Activated CD4-positive, alpha-beta memory T cell treated with anti-CD3 and anti-CD28 coated beads for 36 hours (primary cell): Measurements from ENCODE around the gene RNF41. TPM values are rescaled to one million over a fixed set of nuclear protein-coding genes. Genes with fewer than 3 reads are reported as not detected.
"Not testable (repeated sequence)": the region's sequence is repeated elsewhere in the genome, so short reads cannot be mapped to it uniquely, and the experiment has no call there.

Experiments used
- CTCF ChIA-PET: fragments of 350-600 bp; sonication (Branson Sonifier 250); formaldehyde crosslinking; loops from one replicate; lab custom pipeline; 2021; ENCODE audit warnings: antibody characterized with exemption, inconsistent platforms; lab: Charles Lee
- POLR2A ChIA-PET: fragments of 350-600 bp; sonication (Branson Sonifier 250); formaldehyde crosslinking; loops from one replicate; lab custom pipeline; 2021; ENCODE audit warnings: antibody characterized with exemption; lab: Charles Lee
- DNase-seq: peaks from one replicate; pipeline ENCODE4 v3.0.0-alpha.2; 2020
- H3K27ac Mint-ChIP-seq: one replicate; pipeline ENCODE4 v1.8.0; 2021; ENCODE audit warnings: mixed read lengths
- H3K27me3 Mint-ChIP-seq: one replicate; pipeline ENCODE4 v1.8.0; 2021; ENCODE audit warnings: mixed read lengths
- H3K36me3 Mint-ChIP-seq: one replicate; pipeline ENCODE4 v1.8.0; 2021; ENCODE audit warnings: mixed read lengths
- H3K4me1 Mint-ChIP-seq: one replicate; pipeline ENCODE4 v1.8.0; 2021; ENCODE audit warnings: low read depth, mixed read lengths
- H3K4me3 Mint-ChIP-seq: one replicate; pipeline ENCODE4 v1.8.0; 2021; ENCODE audit warnings: mild to moderate bottlenecking, mixed read lengths
- H3K9me3 Mint-ChIP-seq: one replicate; pipeline ENCODE4 v1.8.0; 2021; ENCODE audit warnings: mixed read lengths
- intact Hi-C: fragments of 100-400 bp; cut with micrococcal nuclease; formaldehyde crosslinking; loops from one replicate; pipeline ENCODE4 v1.15.1; 2023
- total RNA-seq, 2 experiments: library from RNA; stranded (reverse); gene quantifications; one replicate each; pipeline ENCODE4 v1.2.3, GENCODE V29; 2021

RNF41 gene
- total RNA-seq, 2 experiments from 2014 or later: 28.2 to 31.2 TPM

GRCh38 chr12:56158029-56158925 is 63.4 kb downstream of the RNF41 start, which contains the start of gene MYL6:
TSS of gene MYL6 (plus strand) at chr12:56158359. CDS start at chr12:56158402, 43 bp downstream.
- DNase-seq: peak; percentile 95
- Mint-ChIP-seq H3K36me3 (peaks cover 51% of the 10 kb centered on the region), H3K27me3 (no peaks in the 10 kb centered on the region), H3K4me3 (peak within 1 kb of the TSS; percentile 95), H3K9me3 (no peaks in the 10 kb centered on the region), H3K27ac (peak within 1 kb of the TSS; percentile 98), H3K4me1 (peaks cover 42% of the 10 kb centered on the region)
- ChIA-PET CTCF (interaction anchor here (1.4 to 6.2 kb wide), 6 partner anchors 30 to 63 kb away, joined by 4 to 48 read pairs (median 10); partner anchors contain the start of genes ESYT1, RNF41, RPL41 and SMARCC2), POLR2A (interaction anchor here (0.6 to 2.4 kb wide), 9 partner anchors 9 to 366 kb away, joined by 3 to 17 read pairs (median 5); partner anchors contain the start of genes ESYT1, SMARCC2 and ZC3H10)
- intact Hi-C loops: loop anchor here (1.0 to 2.0 kb wide), 4 partner anchors 32 to 180 kb away; partner anchors contain the start of genes CS, IL23A and ZC3H10

GRCh38 chr12:56157201-56158028 is 64.3 kb downstream of the RNF41 start:
- peaks cover 49% of the 10 kb centered on the region for H3K36me3 Mint-ChIP-seq
- CTCF ChIA-PET: interaction anchor here (0.9 to 6.2 kb wide), 7 partner anchors 31 to 41 kb away, joined by 3 to 48 read pairs (median 6); partner anchors contain the start of genes ESYT1, RPL41, SMARCC2 and ZC3H10
- H3K4me1 Mint-ChIP-seq: peaks cover 43% of the 10 kb centered on the region
- DNase-seq: peak; percentile 72
- intact Hi-C loops: loop anchor here (1.0 to 2.0 kb wide), 4 partner anchors 31 to 181 kb away; partner anchors contain the start of genes CS, IL23A and ZC3H10
- H3K27me3 Mint-ChIP-seq: no peaks in the 10 kb centered on the region
- peak overlapping the region; percentile 95 for H3K4me3 Mint-ChIP-seq
- H3K27ac Mint-ChIP-seq: peak overlapping the region; percentile 98
- no peaks in the 10 kb centered on the region for H3K9me3 Mint-ChIP-seq
- POLR2A ChIA-PET: interaction anchor here (0.9 to 2.4 kb wide), 7 partner anchors 29 to 54 kb away, joined by 3 to 17 read pairs (median 10); partner anchors contain the start of genes ESYT1, SMARCC2 and ZC3H10

GRCh38 chr12:56156464-56157200 is 65.1 kb downstream of the RNF41 start:
- H3K27ac Mint-ChIP-seq: peak overlapping the region; percentile 98
- peaks cover 45% of the 10 kb centered on the region for H3K36me3 Mint-ChIP-seq
- CTCF ChIA-PET: interaction anchor here (0.6 to 1.3 kb wide), 4 partner anchors 30 to 85 kb away, joined by 3 to 5 read pairs (median 3); partner anchors contain the start of gene ZC3H10
- intact Hi-C loops, DNase-seq, H3K9me3 Mint-ChIP-seq, H3K27me3 Mint-ChIP-seq: not testable (repeated sequence)
- peaks cover 39% of the 10 kb centered on the region for H3K4me1 Mint-ChIP-seq
- H3K4me3 Mint-ChIP-seq: peak overlapping the region; percentile 95
- POLR2A ChIA-PET: interaction anchor here (0.9 to 1.4 kb wide), 2 partner anchors 33 to 38 kb away, joined by 3 to 6 read pairs; partner anchors contain the start of genes SMARCC2 and ZC3H10

GRCh38 chr12:56155256-56155845 is 66.4 kb downstream of the RNF41 start:
- no peak for DNase-seq
- Mint-ChIP-seq H3K27me3 (no peaks in the 10 kb centered on the region), H3K36me3 (peaks cover 32% of the 10 kb centered on the region), H3K9me3 (no peaks in the 10 kb centered on the region), H3K4me3 (peak overlapping the region; percentile 1), H3K4me1 (peaks cover 39% of the 10 kb centered on the region), H3K27ac (no peak overlapping the region)
- ChIA-PET POLR2A (interaction anchor here (1.0 to 1.6 kb wide), 2 partner anchors 34 to 51 kb away, joined by 5 read pairs; partner anchors contain the start of genes PA2G4 and SMARCC2), CTCF (interaction anchor here (0.8 to 2.2 kb wide), 4 partner anchors 27 to 103 kb away, joined by 3 to 6 read pairs (median 3); partner anchors contain the start of genes ANKRD52, SMARCC2 and ZC3H10)
- intact Hi-C loops: no loop called here

- POLR2A ChIA-PET: interaction anchor here (1.0 to 1.6 kb wide), 2 partner anchors 35 to 50 kb away, joined by 5 read pairs; partner anchors contain the start of genes PA2G4 and SMARCC2
- CTCF ChIA-PET: interaction anchor here (0.8 to 2.2 kb wide), 6 partner anchors 26 to 103 kb away, joined by 3 to 7 read pairs (median 4); partner anchors contain the start of genes ANKRD52, SMARCC2 and ZC3H10
- Mint-ChIP-seq H3K9me3 (no peaks in the 10 kb centered on the region), H3K36me3 (peaks cover 26% of the 10 kb centered on the region), H3K4me1 (peaks cover 37% of the 10 kb centered on the region), H3K27ac (no peak overlapping the region), H3K27me3 (no peaks in the 10 kb centered on the region), H3K4me3 (no peak overlapping the region)
- DNase-seq: no peak
- intact Hi-C loops: no loop called here
These were observed 66.9 kb downstream of the RNF41 start for GRCh38 chr12:56154818-56155217.

GRCh38 chr12:56154246-56154771 is 67.4 kb downstream of the RNF41 start:
- H3K9me3 Mint-ChIP-seq: no peaks in the 10 kb centered on the region
- ChIA-PET CTCF (interaction anchor here (1.0 to 2.2 kb wide), 4 partner anchors 28 to 104 kb away, joined by 3 to 7 read pairs (median 6); partner anchors contain the start of genes ANKRD52, SMARCC2 and ZC3H10), POLR2A (interaction anchor here (1.0 to 1.6 kb wide), 2 partner anchors 36 to 50 kb away, joined by 5 read pairs; partner anchors contain the start of genes PA2G4 and SMARCC2)
- DNase-seq: no peak
- intact Hi-C loops: no loop called here
- no peak overlapping the region for H3K4me3 Mint-ChIP-seq
- H3K36me3 Mint-ChIP-seq: peaks cover 21% of the 10 kb centered on the region
- no peak overlapping the region for H3K27ac Mint-ChIP-seq
- peaks cover 36% of the 10 kb centered on the region for H3K4me1 Mint-ChIP-seq
- no peaks in the 10 kb centered on the region for H3K27me3 Mint-ChIP-seq

- Mint-ChIP-seq H3K27ac (no peak overlapping the region), H3K9me3 (no peaks in the 10 kb centered on the region), H3K36me3 (peaks cover 15% of the 10 kb centered on the region), H3K4me1 (peaks cover 36% of the 10 kb centered on the region), H3K4me3 (peak overlapping the region; percentile 78), H3K27me3 (no peaks in the 10 kb centered on the region)
- DNase-seq: no peak
- ChIA-PET POLR2A (no interaction called here), CTCF (interaction anchor here (1.0 to 2.2 kb wide), 3 partner anchors 27 to 36 kb away, joined by 5 to 7 read pairs (median 6); partner anchors contain the start of genes SMARCC2 and ZC3H10)
- intact Hi-C loops: loop anchor here (2.0 kb wide), 2 partner anchors 69 to 223 kb away; partner anchors contain the start of gene DGKA
These were observed 68.0 kb downstream of the RNF41 start for GRCh38 chr12:56153678-56154065.

- ChIA-PET CTCF (interaction anchor here (1.5 kb wide), 1 partner anchor 27 kb away, joined by 7 read pairs; no protein-coding TSS in a partner anchor), POLR2A (interaction anchor here (1.3 kb wide), 1 partner anchor 69 kb away, joined by 5 read pairs; no protein-coding TSS in a partner anchor)
- H3K36me3 Mint-ChIP-seq: peaks cover 9% of the 10 kb centered on the region
- peaks cover 36% of the 10 kb centered on the region for H3K4me1 Mint-ChIP-seq
- intact Hi-C loops: loop anchor here (1.0 to 2.0 kb wide), 7 partner anchors 7 to 222 kb away; partner anchors contain the start of genes DGKA, PA2G4, SMARCC2 and ZC3H10
- peak overlapping the region; percentile 78 for H3K4me3 Mint-ChIP-seq
- peak overlapping the region; percentile 96 for H3K27ac Mint-ChIP-seq
- H3K27me3 Mint-ChIP-seq: no peaks in the 10 kb centered on the region
- H3K9me3 Mint-ChIP-seq: no peaks in the 10 kb centered on the region
- no peak for DNase-seq
These were observed 68.7 kb downstream of the RNF41 start for GRCh38 chr12:56152756-56153677.
